GM12874 (cell line): ENCODE measurements around the gene CACNG4.

Source experiments
- CTCF ChIP-seq: IDR thresholded peaks from 2 replicates; pipeline ENCODE4 v1.5.1; 2011; ENCODE audit warnings: low read depth, mild to moderate bottlenecking, control low read depth, low read length, moderate library complexity; ENCODE audit not compliant: insufficient read depth

Gene CACNG4

GRCh38 chr17:67074781-67075180 is 110.3 kb downstream of the CACNG4 start:
- TF ChIP-seq CTCF = no peak

GRCh38 chr17:67076290-67076689 is 111.8 kb downstream of the CACNG4 start:
- no peak for TF ChIP-seq CTCF

- TF ChIP-seq CTCF = no peak
Observed at GRCh38 chr17:67078292-67078691, 113.8 kb downstream of the CACNG4 start.

GRCh38 chr17:67079491-67079890 is 115.0 kb downstream of the CACNG4 start:
- TF ChIP-seq CTCF = no peak

- TF ChIP-seq CTCF = no peak
Observed at GRCh38 chr17:67080804-67081203, 116.3 kb downstream of the CACNG4 start.

- 0 out of 2 replicates have a peak, but pooled peaks have one; percentile 18 for TF ChIP-seq CTCF
Observed at GRCh38 chr17:67082107-67082506, 117.6 kb downstream of the CACNG4 start.
